ENCODE data around the gene ABRACL.

DNA sequence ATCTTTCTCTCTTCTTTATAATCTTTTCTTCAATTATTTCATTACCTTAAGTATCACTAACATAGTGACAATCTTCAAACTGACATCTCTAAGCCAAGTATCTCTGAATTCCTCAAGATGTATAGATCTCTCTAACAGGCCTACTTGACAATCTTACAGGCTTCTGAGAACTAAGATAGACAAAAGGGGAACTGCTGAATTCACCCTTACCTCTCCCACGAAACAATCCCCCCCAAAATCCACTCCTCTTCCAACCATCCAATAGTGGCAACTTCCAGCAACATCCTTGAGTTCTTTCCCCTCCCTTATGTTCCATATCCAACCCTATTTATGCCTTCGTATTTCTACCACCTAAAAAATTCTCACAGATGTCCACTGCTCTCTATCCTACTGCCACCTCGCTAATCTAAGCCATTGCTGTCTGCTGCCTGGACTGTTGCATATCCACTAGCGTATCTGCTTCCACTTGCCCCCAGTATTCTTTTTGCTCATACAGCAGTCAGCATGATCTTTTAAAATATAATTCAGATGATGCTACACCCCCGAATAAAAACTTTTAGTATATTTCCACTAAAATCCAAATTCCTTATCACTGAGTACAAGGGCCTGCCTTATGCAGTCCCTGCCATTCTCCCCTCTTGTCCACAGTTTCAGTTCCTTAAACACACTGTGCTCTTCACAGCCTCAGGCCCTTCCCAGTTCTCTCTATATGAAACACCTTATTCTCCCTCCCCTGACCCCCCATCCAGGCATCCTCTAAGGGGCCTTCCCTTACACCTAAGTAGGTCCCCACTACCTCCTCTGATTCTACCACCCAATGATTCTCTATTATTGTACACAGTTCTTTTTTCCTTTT, 48.5 kb upstream of the ABRACL start:
- TF ChIP-seq, protein P1, sequence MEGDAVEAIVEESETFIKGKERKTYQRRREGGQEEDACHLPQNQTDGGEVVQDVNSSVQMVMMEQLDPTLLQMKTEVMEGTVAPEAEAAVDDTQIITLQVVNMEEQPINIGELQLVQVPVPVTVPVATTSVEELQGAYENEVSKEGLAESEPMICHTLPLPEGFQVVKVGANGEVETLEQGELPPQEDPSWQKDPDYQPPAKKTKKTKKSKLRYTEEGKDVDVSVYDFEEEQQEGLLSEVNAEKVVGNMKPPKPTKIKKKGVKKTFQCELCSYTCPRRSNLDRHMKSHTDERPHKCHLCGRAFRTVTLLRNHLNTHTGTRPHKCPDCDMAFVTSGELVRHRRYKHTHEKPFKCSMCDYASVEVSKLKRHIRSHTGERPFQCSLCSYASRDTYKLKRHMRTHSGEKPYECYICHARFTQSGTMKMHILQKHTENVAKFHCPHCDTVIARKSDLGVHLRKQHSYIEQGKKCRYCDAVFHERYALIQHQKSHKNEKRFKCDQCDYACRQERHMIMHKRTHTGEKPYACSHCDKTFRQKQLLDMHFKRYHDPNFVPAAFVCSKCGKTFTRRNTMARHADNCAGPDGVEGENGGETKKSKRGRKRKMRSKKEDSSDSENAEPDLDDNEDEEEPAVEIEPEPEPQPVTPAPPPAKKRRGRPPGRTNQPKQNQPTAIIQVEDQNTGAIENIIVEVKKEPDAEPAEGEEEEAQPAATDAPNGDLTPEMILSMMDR (IDR thresholded peaks at IDR 0.05): no peak
- no peak for TF ChIP-seq POLR2A (IDR thresholded peaks at IDR 0.05)
